Keratinocyte (primary cell): ENCODE results near the gene ITPK1. TPM values are rescaled to one million over a fixed set of nuclear protein-coding genes. Genes with fewer than 3 reads are reported as not detected.

Source experiments
- DNase-seq: peaks from one replicate; pipeline ENCODE4 v3.0.0-alpha.2; 2011; ENCODE audit warnings: low read depth, missing footprints, low spot score
- FAIRE-seq: peaks from 2 replicates; lab custom pipeline; 2011; peaks lifted over from hg19 to GRCh38; lab: Jason Lieb, UNC
- H2AFZ ChIP-seq: 2 replicates; pipeline ENCODE4 v1.6.0; 2012; ENCODE audit warnings: low read length, control low read depth, inconsistent platforms; ENCODE audit not compliant: control insufficient read depth
- H3K27ac ChIP-seq: 2 replicates; pipeline ENCODE4 v1.5.1; 2011; ENCODE audit warnings: low read length; ENCODE audit not compliant: control insufficient read depth, insufficient read depth
- H3K27me3 ChIP-seq: 3 replicates; pipeline ENCODE4 v1.6.0; 2011; ENCODE audit warnings: low read length; ENCODE audit not compliant: control insufficient read depth, insufficient read depth; ENCODE audit errors: extremely low read depth
- H3K36me3 ChIP-seq, 2 experiments: 2 replicates in 1 of 2; 3 replicates in 1 of 2; pipeline ENCODE4 v1.5.1; 2011; ENCODE audit warnings: low read length in 2 of 2, mild to moderate bottlenecking in 1 of 2; ENCODE audit not compliant: control insufficient read depth in 2 of 2, insufficient read depth in 2 of 2; ENCODE audit errors: extremely low read depth in 1 of 2
- H3K4me1 ChIP-seq: 3 replicates; pipeline ENCODE4 v1.5.1; 2011; ENCODE audit warnings: low read length; ENCODE audit not compliant: control insufficient read depth, insufficient read depth; ENCODE audit errors: extremely low read depth
- H3K4me2 ChIP-seq: 3 replicates; pipeline ENCODE4 v1.6.0; 2011; ENCODE audit warnings: low read depth, low read length; ENCODE audit not compliant: control insufficient read depth, insufficient read depth; ENCODE audit errors: extremely low read depth
- H3K4me3 ChIP-seq, 3 experiments: fragments of 200-600 bp in 1 of 3; sonication (generic) in 1 of 3; 2 replicates in 2 of 3; 3 replicates in 1 of 3; pipeline ENCODE4 v1.5.1; 2011 to 2016; ENCODE audit warnings: low read length in 3 of 3, mild to moderate bottlenecking in 3 of 3, control low read depth in 2 of 3, inconsistent platforms in 1 of 3, low read depth in 1 of 3, mixed read lengths in 1 of 3, mixed run types in 1 of 3, moderate library complexity in 1 of 3; ENCODE audit not compliant: control insufficient read depth in 2 of 3, insufficient read depth in 2 of 3; ENCODE audit errors: extremely low read depth in 1 of 3
- H3K79me2 ChIP-seq: 2 replicates; pipeline ENCODE4 v1.6.0; 2012; ENCODE audit warnings: low read length; ENCODE audit not compliant: control insufficient read depth, insufficient read depth
- H3K9ac ChIP-seq: 3 replicates; pipeline ENCODE4 v1.6.0; 2011; ENCODE audit warnings: low read length; ENCODE audit not compliant: control insufficient read depth, insufficient read depth; ENCODE audit errors: extremely low read depth
- H3K9me1 ChIP-seq: 3 replicates; pipeline ENCODE4 v1.6.0; 2011; ENCODE audit warnings: low read length; ENCODE audit not compliant: control insufficient read depth, insufficient read depth; ENCODE audit errors: extremely low read depth
- H3K9me3 ChIP-seq: 2 replicates; pipeline ENCODE4 v1.5.1; 2012; ENCODE audit warnings: low read depth, low read length; ENCODE audit not compliant: control insufficient read depth
- H4K20me1 ChIP-seq: 3 replicates; pipeline ENCODE4 v1.6.0; 2011; ENCODE audit warnings: low read length; ENCODE audit not compliant: control insufficient read depth, insufficient read depth; ENCODE audit errors: extremely low read depth
- EZH2 ChIP-seq: IDR thresholded peaks from one replicate; pipeline ENCODE4 v1.6.1; 2012; ENCODE audit warnings: inconsistent platforms, mild to moderate bottlenecking, low read length, moderate library complexity
- dilution Hi-C: fragments of 300-500 bp; cut with MboI; formaldehyde crosslinking; loops from one replicate; pipeline ENCODE4 v1.7.0; 2020; ENCODE audit warnings: low sequenced_read_pairs; ENCODE audit not compliant: extremely low pct_ligation_motif_present
- polyA plus RNA-seq, 5 experiments: library from polyadenylated mRNA; depleted of rRNA in 3 of 5; stranded (reverse) in 3 of 5; stranded (forward) in 1 of 5; unstranded in 1 of 5; fragments of >200 nt; gene quantifications; 1 replicate in 1 of 5; 2 replicates in 3 of 5; 3 replicates in 1 of 5; pipeline versions ENCODE4 v1.2.1 to v1.2.3, GENCODE V29; 2011 to 2012; ENCODE audit warnings: missing spikeins in 2 of 5, low read depth in 1 of 5, low replicate concordance in 1 of 5
- TF ChIP-seq, protein P1 (sequence below), 3 experiments: IDR thresholded peaks in 1 of 3; conservative IDR thresholded peaks in 1 of 3; optimal IDR thresholded peaks in 1 of 3; 2 replicates in 2 of 3; 3 replicates in 1 of 3; pipeline versions ENCODE3 to v1.5.1; 2011; ENCODE audit warnings: low read length in 3 of 3, mild to moderate bottlenecking in 3 of 3, moderate library complexity in 2 of 3, control low read depth in 1 of 3, inconsistent platforms in 1 of 3; ENCODE audit not compliant: insufficient read depth in 2 of 3; ENCODE audit errors: extremely low read depth in 1 of 3

ITPK1 gene
- polyA plus RNA-seq, 1 donor (not counting 4 experiments of a cell fraction or from before 2014, with no cell fraction given), result 67.8 TPM

DNA sequence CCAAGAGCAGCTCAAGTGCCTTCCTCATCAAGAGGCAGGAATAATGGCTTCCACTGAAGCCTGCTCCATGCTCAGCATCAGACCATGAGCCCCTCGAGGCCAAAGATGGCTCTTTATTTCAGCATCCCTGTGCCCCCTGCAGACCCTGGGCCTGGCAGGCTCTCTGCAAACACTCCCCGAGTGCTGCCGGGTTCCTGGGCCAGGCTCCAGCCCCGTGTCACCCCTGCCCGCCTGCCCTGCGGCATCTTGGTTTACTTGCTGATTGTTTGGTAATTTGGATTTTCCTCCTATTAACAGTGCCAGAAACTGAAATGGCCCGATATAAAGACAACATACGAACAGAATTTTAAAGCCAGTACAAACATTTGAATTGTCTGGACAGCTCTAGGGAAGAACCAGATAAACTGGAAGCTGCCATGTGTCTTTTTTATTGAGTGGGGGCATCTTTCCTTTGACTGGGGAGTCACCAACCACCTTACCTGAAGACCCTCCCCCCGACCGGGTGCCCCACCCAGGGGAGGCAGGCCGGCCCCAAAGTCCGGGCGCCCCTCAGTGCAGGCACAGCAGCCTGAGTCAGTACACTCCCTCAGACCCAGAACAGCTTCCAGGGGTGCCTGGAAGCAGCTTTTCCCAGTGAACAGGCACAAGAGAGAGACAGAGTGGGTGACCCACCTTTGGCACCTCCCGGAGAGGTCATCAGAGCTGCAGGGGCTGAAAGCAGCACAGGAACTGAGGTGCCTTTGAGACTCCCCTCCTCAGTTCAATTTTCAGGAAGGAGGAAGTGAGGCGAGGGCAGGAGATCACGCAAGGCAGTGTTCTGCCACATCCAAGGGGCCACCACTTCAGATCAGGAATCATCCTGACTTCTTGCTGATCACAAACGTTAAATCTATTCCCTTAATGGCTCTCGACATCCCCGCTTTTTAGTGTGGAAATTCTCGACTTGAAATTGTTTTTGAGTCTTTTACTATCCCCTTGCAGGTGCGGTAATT is 30.6 kb downstream of the ITPK1 start:
- no peak for TF ChIP-seq EZH2
- TF ChIP-seq, protein P1, sequence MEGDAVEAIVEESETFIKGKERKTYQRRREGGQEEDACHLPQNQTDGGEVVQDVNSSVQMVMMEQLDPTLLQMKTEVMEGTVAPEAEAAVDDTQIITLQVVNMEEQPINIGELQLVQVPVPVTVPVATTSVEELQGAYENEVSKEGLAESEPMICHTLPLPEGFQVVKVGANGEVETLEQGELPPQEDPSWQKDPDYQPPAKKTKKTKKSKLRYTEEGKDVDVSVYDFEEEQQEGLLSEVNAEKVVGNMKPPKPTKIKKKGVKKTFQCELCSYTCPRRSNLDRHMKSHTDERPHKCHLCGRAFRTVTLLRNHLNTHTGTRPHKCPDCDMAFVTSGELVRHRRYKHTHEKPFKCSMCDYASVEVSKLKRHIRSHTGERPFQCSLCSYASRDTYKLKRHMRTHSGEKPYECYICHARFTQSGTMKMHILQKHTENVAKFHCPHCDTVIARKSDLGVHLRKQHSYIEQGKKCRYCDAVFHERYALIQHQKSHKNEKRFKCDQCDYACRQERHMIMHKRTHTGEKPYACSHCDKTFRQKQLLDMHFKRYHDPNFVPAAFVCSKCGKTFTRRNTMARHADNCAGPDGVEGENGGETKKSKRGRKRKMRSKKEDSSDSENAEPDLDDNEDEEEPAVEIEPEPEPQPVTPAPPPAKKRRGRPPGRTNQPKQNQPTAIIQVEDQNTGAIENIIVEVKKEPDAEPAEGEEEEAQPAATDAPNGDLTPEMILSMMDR (optimal IDR thresholded peaks at IDR 0.05 in 1 of 3, IDR thresholded peaks at IDR 0.05 in 1 of 3, conservative IDR thresholded peaks at IDR 0.05 in 1 of 3; ENCODE audit: extremely low read depth in 1 of 3, insufficient read depth in 2 of 3, low read length in 3 of 3), result no peak
- no peak overlapping the region for H2AFZ ChIP-seq
- no peak for DNase-seq
- no peaks in the 10 kb centered on the region for H4K20me1 ChIP-seq
- peaks cover 38% of the 10 kb centered on the region for H3K4me1 ChIP-seq
- dilution Hi-C loops, result no loop called here
- no peaks in the 10 kb centered on the region for H3K9me3 ChIP-seq
- peak overlapping the region; percentile 41 for H3K9ac ChIP-seq
- peak overlapping the region; percentile 4 for H3K4me2 ChIP-seq
- peaks cover 0 to 2% of the 10 kb centered on the region in 2 experiments for H3K36me3 ChIP-seq
- no peak for FAIRE-seq
- peaks cover 56% of the 10 kb centered on the region for H3K79me2 ChIP-seq
- no peaks in the 10 kb centered on the region for H3K9me1 ChIP-seq
- peak overlapping the region; percentile 89 for H3K27ac ChIP-seq
- H3K27me3 ChIP-seq, result no peaks in the 10 kb centered on the region
- H3K4me3 ChIP-seq, result peak overlapping the region in 1 of 3 experiments; percentile 9

DNA sequence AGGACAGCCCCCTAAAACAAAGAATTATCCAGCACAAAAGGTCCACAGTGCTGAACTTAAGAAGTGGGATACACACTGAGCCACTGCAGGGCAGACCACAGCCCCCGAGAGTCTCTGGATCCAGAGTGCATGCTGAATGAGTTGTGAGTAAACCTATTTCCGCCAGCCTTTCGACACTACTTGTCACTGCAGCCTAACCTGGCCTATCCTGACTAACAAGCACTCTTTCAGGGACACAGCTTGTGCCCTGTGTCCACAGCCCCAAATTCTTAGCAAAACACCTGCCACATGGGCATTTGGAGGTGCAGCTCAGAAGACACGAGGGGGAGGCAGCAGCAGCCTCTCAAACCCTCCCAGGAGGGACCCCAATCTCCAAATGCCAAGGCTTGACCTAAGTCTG is 31.3 kb downstream of the ITPK1 start:
- TF ChIP-seq, protein P1 (optimal IDR thresholded peaks at IDR 0.05 in 1 of 3, IDR thresholded peaks at IDR 0.05 in 1 of 3, conservative IDR thresholded peaks at IDR 0.05 in 1 of 3; ENCODE audit: extremely low read depth in 1 of 3, insufficient read depth in 2 of 3, low read length in 3 of 3), result no peak
- TF ChIP-seq EZH2, result no peak
- no peaks in the 10 kb centered on the region for H3K9me1 ChIP-seq
- H2AFZ ChIP-seq, result no peak overlapping the region
- H3K4me2 ChIP-seq, result no peak overlapping the region
- H3K9me3 ChIP-seq, result no peaks in the 10 kb centered on the region
- H3K4me3 ChIP-seq, result no peak overlapping the region
- H3K79me2 ChIP-seq, result peaks cover 57% of the 10 kb centered on the region
- no peak overlapping the region for H3K27ac ChIP-seq
- peaks cover 35% of the 10 kb centered on the region for H3K4me1 ChIP-seq
- DNase-seq (no peak), FAIRE-seq (no peak)
- H3K27me3 ChIP-seq, result no peaks in the 10 kb centered on the region
- H3K9ac ChIP-seq, result no peak overlapping the region
- H4K20me1 ChIP-seq, result no peaks in the 10 kb centered on the region
- H3K36me3 ChIP-seq, result peaks cover 0 to 8% of the 10 kb centered on the region in 2 experiments
- dilution Hi-C loops, result no loop called here
